ENCODE measurements around the gene ZFYVE27.

The ZFYVE27 gene

GRCh38 chr10:97719602-97720001 lies 17.3 kb upstream of the ZFYVE27 start:
- H3K27ac ChIP-seq (ENCODE audit: low read length), result no peak overlapping the region
- no peak overlapping the region for H2AFZ ChIP-seq (ENCODE audit: low read depth, low read length)
- DNase-seq, result no peak
- peaks cover 19% of the 10 kb centered on the region for H3K4me1 ChIP-seq (ENCODE audit: insufficient read depth, low read length)
- no peak overlapping the region for H3K4me2 ChIP-seq (ENCODE audit: insufficient read depth, low read length)
- H3K36me3 ChIP-seq (ENCODE audit: insufficient read depth, low read length), result peaks cover 19% of the 10 kb centered on the region
- H3K27me3 ChIP-seq (ENCODE audit: insufficient read depth, low read length, poor library complexity), result no peaks in the 10 kb centered on the region
- peaks cover 7% of the 10 kb centered on the region for H4K20me1 ChIP-seq (ENCODE audit: insufficient read depth, low read length)
- H3K79me2 ChIP-seq (ENCODE audit: insufficient read depth, low read length), result peaks cover 6% of the 10 kb centered on the region; the same call in 1 of the 2 replicates
- no peak for ATAC-seq (ENCODE audit: insufficient read depth, low read depth)
- TF ChIP-seq, protein P1, sequence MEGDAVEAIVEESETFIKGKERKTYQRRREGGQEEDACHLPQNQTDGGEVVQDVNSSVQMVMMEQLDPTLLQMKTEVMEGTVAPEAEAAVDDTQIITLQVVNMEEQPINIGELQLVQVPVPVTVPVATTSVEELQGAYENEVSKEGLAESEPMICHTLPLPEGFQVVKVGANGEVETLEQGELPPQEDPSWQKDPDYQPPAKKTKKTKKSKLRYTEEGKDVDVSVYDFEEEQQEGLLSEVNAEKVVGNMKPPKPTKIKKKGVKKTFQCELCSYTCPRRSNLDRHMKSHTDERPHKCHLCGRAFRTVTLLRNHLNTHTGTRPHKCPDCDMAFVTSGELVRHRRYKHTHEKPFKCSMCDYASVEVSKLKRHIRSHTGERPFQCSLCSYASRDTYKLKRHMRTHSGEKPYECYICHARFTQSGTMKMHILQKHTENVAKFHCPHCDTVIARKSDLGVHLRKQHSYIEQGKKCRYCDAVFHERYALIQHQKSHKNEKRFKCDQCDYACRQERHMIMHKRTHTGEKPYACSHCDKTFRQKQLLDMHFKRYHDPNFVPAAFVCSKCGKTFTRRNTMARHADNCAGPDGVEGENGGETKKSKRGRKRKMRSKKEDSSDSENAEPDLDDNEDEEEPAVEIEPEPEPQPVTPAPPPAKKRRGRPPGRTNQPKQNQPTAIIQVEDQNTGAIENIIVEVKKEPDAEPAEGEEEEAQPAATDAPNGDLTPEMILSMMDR (IDR thresholded peaks at IDR 0.05; ENCODE audit: borderline replicate concordance, extremely low read depth, low read length, poor library complexity, severe bottlenecking), result no peak
- no peak for TF ChIP-seq EZH2 (IDR thresholded peaks at IDR 0.05; ENCODE audit: borderline replicate concordance, low read depth, low read length, severe bottlenecking)
- H3K9ac ChIP-seq (ENCODE audit: low read depth, low read length), result no peak overlapping the region
- no peak overlapping the region for H3K4me3 ChIP-seq (ENCODE audit: low read depth in 1 of 2, low read length in 2 of 2)
- H3K9me3 ChIP-seq (ENCODE audit: insufficient read depth, low read length, severe bottlenecking), result no peaks in the 10 kb centered on the region

DNA sequence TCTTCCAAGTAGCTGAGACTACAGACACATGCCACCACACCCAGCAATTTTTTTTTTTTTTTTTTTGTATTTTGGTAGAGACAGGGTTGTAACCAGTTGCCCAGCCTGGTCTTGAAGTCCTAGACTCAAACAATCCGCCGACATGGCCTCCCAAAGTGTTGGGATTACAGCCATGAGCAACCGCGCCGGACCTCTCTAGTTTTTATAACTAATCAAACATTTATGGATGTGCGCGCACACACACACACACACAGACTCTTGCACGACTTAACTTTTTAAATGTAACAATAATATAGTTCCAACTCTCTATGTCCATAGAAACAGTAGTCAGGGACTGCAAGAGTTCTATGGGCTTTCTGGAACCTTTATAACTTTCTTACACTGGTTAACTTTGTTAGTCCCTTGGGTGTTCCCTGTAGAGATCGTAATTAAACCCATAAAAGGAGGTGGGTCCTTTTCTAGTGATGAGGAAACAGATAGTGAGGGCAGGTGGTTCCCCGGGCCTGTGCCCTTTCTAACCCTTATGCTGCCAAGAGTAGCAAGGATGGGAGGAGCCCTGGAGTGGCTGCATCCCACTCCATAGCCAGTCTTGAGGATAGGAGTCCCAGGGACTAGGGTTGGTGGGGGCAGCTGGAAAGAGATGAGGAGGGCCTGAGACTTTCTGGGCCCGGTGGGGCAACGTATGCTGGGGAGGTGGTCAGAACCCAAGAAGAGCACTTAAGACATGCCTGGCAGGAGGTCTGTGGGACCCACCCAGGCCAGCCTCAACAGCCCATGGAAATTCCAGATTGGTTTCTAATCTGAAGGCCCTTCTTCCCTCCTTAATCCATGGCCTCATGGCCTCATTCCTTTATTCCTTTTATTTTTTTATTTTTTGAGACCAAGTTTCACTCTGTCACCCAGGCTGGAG lies 14.8 kb upstream of the ZFYVE27 start:
- no peak for ATAC-seq (ENCODE audit: insufficient read depth, low read depth)
- Histone ChIP-seq H3K79me2 (ENCODE audit: insufficient read depth, low read length) (no peaks in the 10 kb centered on the region), H3K27ac (ENCODE audit: low read length) (no peak overlapping the region), H3K9me3 (ENCODE audit: insufficient read depth, low read length, severe bottlenecking) (no peaks in the 10 kb centered on the region), H3K4me2 (ENCODE audit: insufficient read depth, low read length) (no peak overlapping the region), H2AFZ (ENCODE audit: low read depth, low read length) (no peak overlapping the region), H3K9ac (ENCODE audit: low read depth, low read length) (no peak overlapping the region), H3K4me3 (ENCODE audit: low read depth in 1 of 2, low read length in 2 of 2) (no peak overlapping the region), H3K27me3 (ENCODE audit: insufficient read depth, low read length, poor library complexity) (no peaks in the 10 kb centered on the region), H4K20me1 (ENCODE audit: insufficient read depth, low read length) (no peaks in the 10 kb centered on the region), H3K4me1 (ENCODE audit: insufficient read depth, low read length) (no peaks in the 10 kb centered on the region), H3K36me3 (ENCODE audit: insufficient read depth, low read length) (peaks cover 12% of the 10 kb centered on the region)
- DNase-seq, result no peak
- TF ChIP-seq, protein P1 (IDR thresholded peaks at IDR 0.05; ENCODE audit: borderline replicate concordance, extremely low read depth, low read length, poor library complexity, severe bottlenecking), result no peak
- TF ChIP-seq EZH2 (IDR thresholded peaks at IDR 0.05; ENCODE audit: borderline replicate concordance, low read depth, low read length, severe bottlenecking), result no peak

- no peak overlapping the region for H3K4me3 ChIP-seq (ENCODE audit: low read depth in 1 of 2, low read length in 2 of 2)
- no peak for ATAC-seq (ENCODE audit: insufficient read depth, low read depth)
- H3K79me2 ChIP-seq (ENCODE audit: insufficient read depth, low read length), result no peaks in the 10 kb centered on the region
- no peaks in the 10 kb centered on the region for H3K27me3 ChIP-seq (ENCODE audit: insufficient read depth, low read length, poor library complexity)
- no peak for DNase-seq
- no peaks in the 10 kb centered on the region for H3K9me3 ChIP-seq (ENCODE audit: insufficient read depth, low read length, severe bottlenecking)
- no peak overlapping the region for H3K9ac ChIP-seq (ENCODE audit: low read depth, low read length)
- no peak overlapping the region for H2AFZ ChIP-seq (ENCODE audit: low read depth, low read length)
- no peaks in the 10 kb centered on the region for H3K4me1 ChIP-seq (ENCODE audit: insufficient read depth, low read length)
- TF ChIP-seq EZH2 (IDR thresholded peaks at IDR 0.05; ENCODE audit: borderline replicate concordance, low read depth, low read length, severe bottlenecking), result no peak
- TF ChIP-seq, protein P1 (IDR thresholded peaks at IDR 0.05; ENCODE audit: borderline replicate concordance, extremely low read depth, low read length, poor library complexity, severe bottlenecking), result no peak
- H3K27ac ChIP-seq (ENCODE audit: low read length), result no peak overlapping the region
- H3K4me2 ChIP-seq (ENCODE audit: insufficient read depth, low read length), result no peak overlapping the region
- peaks cover 4% of the 10 kb centered on the region; the same call in 1 of the 2 replicates for H3K36me3 ChIP-seq (ENCODE audit: insufficient read depth, low read length)
- H4K20me1 ChIP-seq (ENCODE audit: insufficient read depth, low read length), result no peaks in the 10 kb centered on the region
These were observed 13.9 kb upstream of the ZFYVE27 start for GRCh38 chr10:97723001-97723400.
